Keratinocyte (primary cell): Measurements from ENCODE around the gene PHLDA3.

Source experiments
- CTCF ChIP-seq, 3 experiments: IDR thresholded peaks in 1 of 3; conservative IDR thresholded peaks in 1 of 3; optimal IDR thresholded peaks in 1 of 3; 2 replicates in 2 of 3; 3 replicates in 1 of 3; pipeline versions ENCODE3 to v1.5.1; 2011; ENCODE audit warnings: low read length in 3 of 3, mild to moderate bottlenecking in 3 of 3, moderate library complexity in 2 of 3, control low read depth in 1 of 3, inconsistent platforms in 1 of 3; ENCODE audit not compliant: insufficient read depth in 2 of 3; ENCODE audit errors: extremely low read depth in 1 of 3
- EZH2 ChIP-seq: IDR thresholded peaks from one replicate; pipeline ENCODE4 v1.6.1; 2012; ENCODE audit warnings: inconsistent platforms, mild to moderate bottlenecking, low read length, moderate library complexity

- no peak for TF ChIP-seq CTCF (optimal IDR thresholded peaks at IDR 0.05 in 1 of 3, IDR thresholded peaks at IDR 0.05 in 1 of 3, conservative IDR thresholded peaks at IDR 0.05 in 1 of 3; ENCODE audit: extremely low read depth in 1 of 3, insufficient read depth in 2 of 3, low read length in 3 of 3)
- TF ChIP-seq EZH2: no peak
Measured at GRCh38 chr1:201493757-201494617, 25.0 kb upstream of the PHLDA3 start.
